ENCODE results near the gene SMIM38.
A peak's percentile ranks its signal among the peaks of the same experiment; 100 is the strongest.

The SMIM38 gene

DNA sequence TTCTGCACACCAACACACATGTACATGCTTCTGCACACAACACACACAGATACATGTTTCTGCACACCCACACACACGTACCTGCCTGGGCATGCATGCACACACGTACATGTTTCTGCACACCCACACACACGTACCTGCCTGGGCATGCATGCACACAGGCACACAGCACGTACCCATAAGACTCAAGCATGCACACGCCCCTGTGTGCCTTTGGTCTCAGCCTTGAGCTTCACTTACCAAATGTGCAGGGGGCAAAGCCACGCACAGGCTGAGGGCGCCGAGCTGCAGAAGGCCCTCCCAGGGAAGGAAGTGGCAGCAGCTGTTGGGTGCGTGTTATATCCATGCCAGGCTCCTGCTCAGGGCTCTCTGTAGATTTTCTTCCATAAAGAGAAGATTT, 34.7 kb upstream of the SMIM38 start:
- Histone ChIP-seq H3K4me2 (ENCODE audit: low read length) (no peak overlapping the region), H3K4me1 (ENCODE audit: control insufficient read depth in 1 of 2, insufficient read depth in 2 of 2, low read length in 2 of 2) (peaks cover 18 to 21% of the 10 kb centered on the region in 2 experiments), H3K36me3 (ENCODE audit: control insufficient read depth in 1 of 2, insufficient read depth in 2 of 2, low read length in 2 of 2) (no peaks in the 10 kb centered on the region), H2AFZ (ENCODE audit: insufficient read depth, low read length, poor library complexity) (no peak overlapping the region), H2BK120ac (ENCODE audit: insufficient read depth, low read length, poor library complexity) (no peak overlapping the region), H3K27ac (ENCODE audit: low read depth, low read length) (no peak overlapping the region), H2BK12ac (ENCODE audit: low read length) (no peak overlapping the region), H3K27me3 (ENCODE audit: insufficient read depth, low read length) (no peaks in the 10 kb centered on the region), H3K79me1 (ENCODE audit: low read length) (peaks cover 8% of the 10 kb centered on the region), H4K91ac (ENCODE audit: low read depth, low read length) (no peak overlapping the region), H3K23ac (ENCODE audit: low read length) (no peak overlapping the region), H3K4ac (ENCODE audit: low read depth, low read length) (no peak overlapping the region), H3K9ac (ENCODE audit: low read length) (no peak overlapping the region), H3K14ac (ENCODE audit: low read length) (no peak overlapping the region), H2BK5ac (ENCODE audit: low read depth, low read length, poor library complexity) (no peak overlapping the region), H4K12ac (ENCODE audit: low read depth, low read length) (no peak overlapping the region), H2AK5ac (ENCODE audit: low read length) (no peak overlapping the region), H3K18ac (ENCODE audit: low read length) (no peak overlapping the region), H3K4me3 (ENCODE audit: low read depth, low read length) (no peak overlapping the region), H3K9me3 (ENCODE audit: insufficient read depth, low read depth, low read length) (peaks cover 4% of the 10 kb centered on the region), H3K79me2 (ENCODE audit: control insufficient read depth, insufficient read depth, low read length, poor library complexity) (peaks cover 3% of the 10 kb centered on the region), H4K8ac (ENCODE audit: low read depth, low read length) (no peak overlapping the region)
- DNase-seq, result no peak
- no CpG with 5 or more reads among the region's 9 CpGs for WGBS (ENCODE audit: extremely low coverage, insufficient coverage, insufficient read length)

DNA sequence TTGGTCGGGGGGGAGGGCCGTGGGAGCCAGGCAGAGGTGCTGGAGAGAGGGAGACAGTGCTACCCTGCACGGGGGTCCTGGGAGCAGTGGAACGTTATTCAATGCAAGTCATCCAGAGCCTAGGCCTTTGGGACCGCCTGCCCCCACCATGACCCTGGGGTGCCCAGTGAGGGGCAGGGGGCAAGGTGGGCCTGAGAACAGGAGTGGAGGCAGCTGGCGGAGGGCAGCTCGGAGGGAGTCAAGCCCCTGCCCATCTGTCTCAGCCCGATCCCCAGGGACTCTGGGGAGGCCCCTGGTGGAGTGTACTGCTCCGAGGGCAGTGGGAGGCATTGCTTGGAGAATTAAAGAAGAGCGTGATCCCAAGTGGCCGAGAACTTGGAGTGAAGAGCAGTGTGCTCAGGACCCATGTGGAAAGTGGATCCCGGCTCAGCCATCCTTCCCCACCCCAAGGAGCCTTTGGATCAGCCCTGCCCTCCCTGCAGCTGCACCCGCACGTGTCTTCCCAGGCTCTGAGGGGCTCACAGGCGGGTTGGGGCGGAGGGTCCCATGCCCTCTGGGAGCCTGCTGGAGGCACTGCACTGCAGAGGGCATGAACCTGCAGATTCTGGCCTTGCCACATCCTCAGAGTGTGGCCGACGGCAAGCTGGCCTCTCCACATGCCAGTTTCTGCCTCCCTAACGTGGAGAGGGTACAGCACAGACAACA, 34.0 kb upstream of the SMIM38 start:
- H2BK120ac ChIP-seq (ENCODE audit: insufficient read depth, low read length, poor library complexity), result peak overlapping the region; percentile 24
- H3K27me3 ChIP-seq (ENCODE audit: insufficient read depth, low read length), result no peaks in the 10 kb centered on the region
- DNase-seq, result no peak
- no peak overlapping the region for H4K12ac ChIP-seq (ENCODE audit: low read depth, low read length)
- H2BK5ac ChIP-seq (ENCODE audit: low read depth, low read length, poor library complexity), result no peak overlapping the region
- no peak overlapping the region for H3K27ac ChIP-seq (ENCODE audit: low read depth, low read length)
- peak overlapping the region; percentile 37 for H2BK12ac ChIP-seq (ENCODE audit: low read length)
- no peak overlapping the region for H3K14ac ChIP-seq (ENCODE audit: low read length)
- H4K8ac ChIP-seq (ENCODE audit: low read depth, low read length), result no peak overlapping the region
- H3K4me1 ChIP-seq (ENCODE audit: control insufficient read depth in 1 of 2, insufficient read depth in 2 of 2, low read length in 2 of 2), result peaks cover 18 to 21% of the 10 kb centered on the region in 2 experiments
- no peak overlapping the region for H3K9ac ChIP-seq (ENCODE audit: low read length)
- no peak overlapping the region for H3K4me3 ChIP-seq (ENCODE audit: low read depth, low read length)
- H4K91ac ChIP-seq (ENCODE audit: low read depth, low read length), result peak overlapping the region; percentile 52
- H2AFZ ChIP-seq (ENCODE audit: insufficient read depth, low read length, poor library complexity), result no peak overlapping the region
- no CpG with 5 or more reads among the region's 19 CpGs for WGBS (ENCODE audit: extremely low coverage, insufficient coverage, insufficient read length)
- H3K79me1 ChIP-seq (ENCODE audit: low read length), result peaks cover 8% of the 10 kb centered on the region
- no peak overlapping the region for H3K18ac ChIP-seq (ENCODE audit: low read length)
- peaks cover 3% of the 10 kb centered on the region for H3K79me2 ChIP-seq (ENCODE audit: control insufficient read depth, insufficient read depth, low read length, poor library complexity)
- no peak overlapping the region for H3K4ac ChIP-seq (ENCODE audit: low read depth, low read length)
- H2AK5ac ChIP-seq (ENCODE audit: low read length), result peak overlapping the region; percentile 8
- no peak overlapping the region for H3K4me2 ChIP-seq (ENCODE audit: low read length)
- H3K36me3 ChIP-seq (ENCODE audit: control insufficient read depth in 1 of 2, insufficient read depth in 2 of 2, low read length in 2 of 2), result no peaks in the 10 kb centered on the region
- peaks cover 4% of the 10 kb centered on the region for H3K9me3 ChIP-seq (ENCODE audit: insufficient read depth, low read depth, low read length)
- H3K23ac ChIP-seq (ENCODE audit: low read length), result no peak overlapping the region

DNA sequence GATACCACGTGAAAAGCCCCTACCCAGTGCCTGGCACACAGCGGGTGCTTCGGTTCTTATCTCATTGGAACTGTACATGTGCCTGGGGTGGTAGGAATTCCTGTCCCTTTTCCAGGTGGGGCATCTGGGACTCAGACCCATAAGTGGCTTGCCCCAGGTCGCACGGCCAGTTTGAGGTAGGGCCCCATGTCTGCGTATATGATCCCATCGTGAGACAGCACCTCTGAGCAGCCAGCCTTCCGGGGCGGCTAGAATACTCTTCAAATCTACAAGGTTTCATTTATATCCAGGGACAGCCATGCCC, 33.5 kb upstream of the SMIM38 start:
- Histone ChIP-seq H4K8ac (ENCODE audit: low read depth, low read length) (no peak overlapping the region), H3K4me3 (ENCODE audit: low read depth, low read length) (no peak overlapping the region), H4K91ac (ENCODE audit: low read depth, low read length) (peak overlapping the region; percentile 52), H2BK12ac (ENCODE audit: low read length) (peak overlapping the region; percentile 37), H3K4me2 (ENCODE audit: low read length) (peak overlapping the region; percentile 44), H3K18ac (ENCODE audit: low read length) (no peak overlapping the region), H3K79me1 (ENCODE audit: low read length) (peaks cover 8% of the 10 kb centered on the region), H3K36me3 (ENCODE audit: control insufficient read depth in 1 of 2, insufficient read depth in 2 of 2, low read length in 2 of 2) (no peaks in the 10 kb centered on the region), H3K14ac (ENCODE audit: low read length) (no peak overlapping the region), H3K4ac (ENCODE audit: low read depth, low read length) (no peak overlapping the region), H2BK120ac (ENCODE audit: insufficient read depth, low read length, poor library complexity) (peak overlapping the region; percentile 24), H2AFZ (ENCODE audit: insufficient read depth, low read length, poor library complexity) (no peak overlapping the region), H3K4me1 (ENCODE audit: control insufficient read depth in 1 of 2, insufficient read depth in 2 of 2, low read length in 2 of 2) (peaks cover 18 to 21% of the 10 kb centered on the region in 2 experiments), H3K27me3 (ENCODE audit: insufficient read depth, low read length) (no peaks in the 10 kb centered on the region), H2BK5ac (ENCODE audit: low read depth, low read length, poor library complexity) (peak overlapping the region; percentile 7), H3K9me3 (ENCODE audit: insufficient read depth, low read depth, low read length) (peaks cover 4% of the 10 kb centered on the region), H3K9ac (ENCODE audit: low read length) (no peak overlapping the region), H3K23ac (ENCODE audit: low read length) (no peak overlapping the region), H2AK5ac (ENCODE audit: low read length) (peak overlapping the region; percentile 8), H3K79me2 (ENCODE audit: control insufficient read depth, insufficient read depth, low read length, poor library complexity) (peaks cover 3% of the 10 kb centered on the region), H4K12ac (ENCODE audit: low read depth, low read length) (no peak overlapping the region), H3K27ac (ENCODE audit: low read depth, low read length) (peak overlapping the region; percentile 18)
- no peak for DNase-seq
- WGBS (ENCODE audit: extremely low coverage, insufficient coverage, insufficient read length), result no CpG with 5 or more reads among the region's 9 CpGs

DNA sequence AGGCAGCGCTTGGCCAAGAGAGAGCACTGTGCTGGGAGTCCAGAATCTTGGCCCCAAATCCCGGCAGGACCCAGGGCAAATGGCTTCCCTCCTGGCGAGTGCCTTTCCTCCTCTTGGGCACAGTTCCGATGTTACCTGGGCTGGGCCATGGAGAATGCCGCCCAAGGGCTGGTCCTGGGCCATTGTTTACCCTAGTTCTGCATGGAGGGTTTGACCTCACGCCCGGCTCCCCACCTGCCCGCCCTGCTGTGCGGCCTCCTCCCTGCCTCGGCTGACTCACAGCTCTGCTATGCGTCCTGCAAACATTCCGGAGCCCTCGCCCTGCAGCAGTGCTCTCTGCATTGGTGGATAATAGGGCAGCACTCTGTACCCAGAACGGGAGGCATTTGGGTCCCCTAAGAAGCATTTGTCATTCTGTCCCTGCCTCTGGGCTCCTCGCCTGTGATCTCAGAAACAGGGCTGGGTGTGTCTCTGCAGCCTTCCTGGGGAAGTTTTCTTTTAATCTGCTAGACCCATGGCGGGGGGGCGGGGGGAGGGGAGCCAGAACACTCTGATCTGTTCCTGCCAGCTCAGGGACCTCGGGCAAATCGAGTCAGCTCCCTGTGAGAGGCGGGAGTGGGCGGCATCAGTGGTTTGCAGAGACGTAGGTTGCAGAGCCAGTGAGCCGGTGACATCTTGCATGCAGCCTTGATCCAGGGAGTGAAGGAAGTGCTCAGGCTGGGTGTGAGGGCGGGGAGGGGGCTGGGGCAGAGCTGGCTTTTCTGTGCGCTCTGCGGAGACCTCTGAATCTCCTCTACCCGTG, 32.9 kb upstream of the SMIM38 start:
- no peak overlapping the region for H3K9ac ChIP-seq (ENCODE audit: low read length)
- H4K12ac ChIP-seq (ENCODE audit: low read depth, low read length), result no peak overlapping the region
- H2BK12ac ChIP-seq (ENCODE audit: low read length), result peak overlapping the region; percentile 37
- no peaks in the 10 kb centered on the region for H3K27me3 ChIP-seq (ENCODE audit: insufficient read depth, low read length)
- no peak overlapping the region for H2AK5ac ChIP-seq (ENCODE audit: low read length)
- H3K4me3 ChIP-seq (ENCODE audit: low read depth, low read length), result no peak overlapping the region
- H3K36me3 ChIP-seq (ENCODE audit: control insufficient read depth in 1 of 2, insufficient read depth in 2 of 2, low read length in 2 of 2), result no peaks in the 10 kb centered on the region
- peak overlapping the region; percentile 80 for H3K14ac ChIP-seq (ENCODE audit: low read length)
- peak overlapping the region; percentile 3 for H2AFZ ChIP-seq (ENCODE audit: insufficient read depth, low read length, poor library complexity)
- no peak overlapping the region for H4K8ac ChIP-seq (ENCODE audit: low read depth, low read length)
- H4K91ac ChIP-seq (ENCODE audit: low read depth, low read length), result peak overlapping the region; percentile 52
- H3K4me2 ChIP-seq (ENCODE audit: low read length), result peak overlapping the region; percentile 56
- peak overlapping the region; percentile 7 for H2BK5ac ChIP-seq (ENCODE audit: low read depth, low read length, poor library complexity)
- peaks cover 8% of the 10 kb centered on the region for H3K79me1 ChIP-seq (ENCODE audit: low read length)
- WGBS (ENCODE audit: extremely low coverage, insufficient coverage, insufficient read length), result no CpG with 5 or more reads among the region's 27 CpGs
- no peak overlapping the region for H3K18ac ChIP-seq (ENCODE audit: low read length)
- peaks cover 18 to 21% of the 10 kb centered on the region in 2 experiments for H3K4me1 ChIP-seq (ENCODE audit: control insufficient read depth in 1 of 2, insufficient read depth in 2 of 2, low read length in 2 of 2)
- DNase-seq, result peak; percentile 56 to 74
- H3K23ac ChIP-seq (ENCODE audit: low read length), result no peak overlapping the region
- peaks cover 3% of the 10 kb centered on the region for H3K79me2 ChIP-seq (ENCODE audit: control insufficient read depth, insufficient read depth, low read length, poor library complexity)
- peaks cover 4% of the 10 kb centered on the region for H3K9me3 ChIP-seq (ENCODE audit: insufficient read depth, low read depth, low read length)
- peak overlapping the region; percentile 42 for H3K27ac ChIP-seq (ENCODE audit: low read depth, low read length)
- no peak overlapping the region for H3K4ac ChIP-seq (ENCODE audit: low read depth, low read length)
- peak overlapping the region; percentile 74 for H2BK120ac ChIP-seq (ENCODE audit: insufficient read depth, low read length, poor library complexity)

Measured in trophoblast cell (in vitro differentiated cells and primary cell).